Gastroesophageal sphincter (tissue), 4 donors: Measurements from ENCODE around the gene ARL10. TPM values are rescaled to one million over a fixed set of nuclear protein-coding genes. Genes with fewer than 3 reads are reported as not detected.

ENCODE experiments used
- ATAC-seq: fragments of 150-250 bp; one replicate; pipeline ENCODE4 v1.9.1; 2016; ENCODE audit warnings: mild to moderate bottlenecking, moderate library complexity
- H3K27ac ChIP-seq, 4 donors: fragments of 200-600 bp; sonication (generic) in 3 of 4; 1 replicate in 3 of 4; 2 replicates in 1 of 4; pipeline ENCODE4 v1.5.1; 2016 to 2019
- H3K27me3 ChIP-seq: fragments of 200-600 bp; sonication (generic); one replicate; pipeline ENCODE4 v1.5.1; 2019
- H3K36me3 ChIP-seq, 2 donors: fragments of 200-600 bp; sonication (generic); one replicate each; pipeline ENCODE4 v1.5.1; 2019; ENCODE audit warnings: control low read depth in 1 of 2
- H3K4me1 ChIP-seq, 3 donors: fragments of 200-600 bp; sonication (generic); 1 replicate in 2 of 3; 2 replicates in 1 of 3; pipeline ENCODE4 v1.5.1; 2016 to 2019; ENCODE audit warnings: control low read depth in 2 of 3
- H3K4me3 ChIP-seq, 2 donors: fragments of 200-600 bp; sonication (generic); one replicate each; pipeline ENCODE4 v1.5.1; 2019; ENCODE audit warnings: mild to moderate bottlenecking in 1 of 2, moderate library complexity in 1 of 2
- H3K9me3 ChIP-seq, 3 donors: fragments of 200-600 bp; sonication (generic); one replicate each; pipeline ENCODE4 v1.5.1; 2017 to 2019; ENCODE audit warnings: control low read depth in 2 of 3
- EP300 ChIP-seq: sonication (generic); formaldehyde crosslinking; IDR thresholded peaks from one replicate; pipeline ENCODE4 v1.6.1; 2017; ENCODE audit warnings: antibody characterized with exemption, mild to moderate bottlenecking
- POLR2A ChIP-seq, 2 donors: fragments of 450-650 bp; IDR thresholded peaks; one replicate each; pipeline ENCODE4 v1.6.1; 2017; ENCODE audit warnings: antibody characterized with exemption in 2 of 2, mild to moderate bottlenecking in 2 of 2, moderate library complexity in 1 of 2
- POLR2AphosphoS5 ChIP-seq: sonication (generic); formaldehyde crosslinking; IDR thresholded peaks from one replicate; pipeline ENCODE4 v1.6.1; 2017; ENCODE audit warnings: antibody characterized with exemption
- WGBS, 2 donors: methylation state at CpG; one replicate each; pipeline ENCODE4 v1.1.5; 2018; ENCODE audit warnings: low coverage in 1 of 2; 5-methylcytosine and 5-hydroxymethylcytosine counted together
- small RNA-seq, 4 donors: library from RNA; depleted of rRNA; stranded (forward); fragments of <200 nt; gene quantifications; one replicate each; pipeline ENCODE3, GENCODE V24; 2016
- total RNA-seq, 4 donors: library from RNA; depleted of rRNA; stranded (reverse); fragments of >200 nt; gene quantifications; one replicate each; pipeline ENCODE4 v1.1.0, GENCODE V29; 2016
- TF ChIP-seq, protein P1 (sequence below), 4 experiments: fragments of 200-600 bp in 2 of 4; fragments of 450-650 bp in 2 of 4; sonication (generic) in 1 of 4; IDR thresholded peaks; one replicate each; pipeline ENCODE4 v1.5.1; 2017 to 2019; ENCODE audit warnings: antibody characterized with exemption in 4 of 4, mild to moderate bottlenecking in 2 of 4, moderate library complexity in 2 of 4

ARL10 gene
- total RNA-seq, 4 donors from 2014 or later, result 4.4 to 23.3 (median 10.8) TPM

GRCh38 chr5:176426876-176427275, 61.6 kb downstream of the ARL10 start:
- 68 to 88% methylated on average over 1 of the region's 1 CpG for WGBS, 2 donors
- TF ChIP-seq EP300 (no peak), POLR2AphosphoS5 (no peak), POLR2A (IDR thresholded peaks at IDR 0.05) (no peak)

DNA sequence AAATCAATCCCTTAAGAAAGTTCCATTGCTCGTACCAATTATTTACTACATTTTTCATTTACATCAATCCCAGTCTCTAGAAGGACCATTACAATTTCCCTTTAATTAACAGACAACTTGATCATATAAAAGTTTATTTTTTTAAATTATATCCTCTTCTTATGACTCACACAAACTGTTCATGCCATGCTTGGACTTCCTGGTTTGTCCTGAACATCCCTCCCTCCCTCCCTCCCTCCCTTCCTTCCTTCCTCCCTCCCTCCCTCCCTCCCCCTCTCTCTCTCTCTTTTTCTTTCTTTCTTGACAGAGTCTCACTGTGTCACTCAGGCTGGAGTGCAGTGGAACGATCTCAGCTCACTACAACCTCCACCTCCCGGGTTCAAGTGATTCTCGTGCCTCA, 62.7 kb downstream of the ARL10 start:
- H3K36me3 ChIP-seq, result no peaks in the 10 kb centered on the region
- no peaks in the 10 kb centered on the region for H3K4me1 ChIP-seq
- no peak overlapping the region for H3K27ac ChIP-seq
- H3K9me3 ChIP-seq, result no peaks in the 10 kb centered on the region
- H3K27me3 ChIP-seq, result peaks cover 10% of the 10 kb centered on the region
- no peak for ATAC-seq
- no peak for TF ChIP-seq EP300
- TF ChIP-seq POLR2AphosphoS5, result no peak
- TF ChIP-seq, protein P1, sequence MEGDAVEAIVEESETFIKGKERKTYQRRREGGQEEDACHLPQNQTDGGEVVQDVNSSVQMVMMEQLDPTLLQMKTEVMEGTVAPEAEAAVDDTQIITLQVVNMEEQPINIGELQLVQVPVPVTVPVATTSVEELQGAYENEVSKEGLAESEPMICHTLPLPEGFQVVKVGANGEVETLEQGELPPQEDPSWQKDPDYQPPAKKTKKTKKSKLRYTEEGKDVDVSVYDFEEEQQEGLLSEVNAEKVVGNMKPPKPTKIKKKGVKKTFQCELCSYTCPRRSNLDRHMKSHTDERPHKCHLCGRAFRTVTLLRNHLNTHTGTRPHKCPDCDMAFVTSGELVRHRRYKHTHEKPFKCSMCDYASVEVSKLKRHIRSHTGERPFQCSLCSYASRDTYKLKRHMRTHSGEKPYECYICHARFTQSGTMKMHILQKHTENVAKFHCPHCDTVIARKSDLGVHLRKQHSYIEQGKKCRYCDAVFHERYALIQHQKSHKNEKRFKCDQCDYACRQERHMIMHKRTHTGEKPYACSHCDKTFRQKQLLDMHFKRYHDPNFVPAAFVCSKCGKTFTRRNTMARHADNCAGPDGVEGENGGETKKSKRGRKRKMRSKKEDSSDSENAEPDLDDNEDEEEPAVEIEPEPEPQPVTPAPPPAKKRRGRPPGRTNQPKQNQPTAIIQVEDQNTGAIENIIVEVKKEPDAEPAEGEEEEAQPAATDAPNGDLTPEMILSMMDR (IDR thresholded peaks at IDR 0.05), result no peak
- no peak for TF ChIP-seq POLR2A (IDR thresholded peaks at IDR 0.05)
- WGBS, 2 donors, result 47 to 69% methylated on average over 1 to 4 of the region's 4 CpGs
- no peak overlapping the region for H3K4me3 ChIP-seq

More at GRCh38 chr5:176426876-176427275, 61.6 kb downstream of the ARL10 start:
- Histone ChIP-seq H3K4me3 (no peak overlapping the region), H3K27ac (no peak overlapping the region), H3K4me1 (no peaks in the 10 kb centered on the region), H3K36me3 (no peaks in the 10 kb centered on the region), H3K9me3 (no peaks in the 10 kb centered on the region), H3K27me3 (peaks cover 3% of the 10 kb centered on the region)
- ATAC-seq, result no peak

- H3K9me3 ChIP-seq, result no peaks in the 10 kb centered on the region
- ATAC-seq, result no peak
- WGBS, 2 donors, result 58% methylated on average over 3 of the region's 4 CpGs; no CpG with 5 or more reads in 1 of the 2 donors
- TF ChIP-seq, protein P1 (IDR thresholded peaks at IDR 0.05), result no peak
- TF ChIP-seq POLR2AphosphoS5, result no peak
- TF ChIP-seq POLR2A (IDR thresholded peaks at IDR 0.05), result no peak
- TF ChIP-seq EP300, result no peak
- peaks cover 11% of the 10 kb centered on the region for H3K27me3 ChIP-seq
- H3K36me3 ChIP-seq, result no peaks in the 10 kb centered on the region
- no peak overlapping the region for H3K27ac ChIP-seq
- H3K4me3 ChIP-seq, result no peak overlapping the region
- H3K4me1 ChIP-seq, result no peaks in the 10 kb centered on the region
These were observed 64.7 kb downstream of the ARL10 start for GRCh38 chr5:176429972-176430371.

Small RNA genes within 50 kb of the gene (small RNA-seq; reads per million reads assigned to genes)
- 2.8 to 7.8 (median 3.6) reads per million in 4 donors for gene MIR1271

Other genes starting within 250 kb of the ARL10 start
- 10 to 100 TPM; 11.2 to 84.5 (median 32.7) TPM for gene SIMC1, start 127.1 kb upstream of the ARL10 start, total RNA-seq
- gene KIAA1191, start 3.7 kb upstream of the ARL10 start, total RNA-seq, result 100 to 1,000 TPM; 130 to 157 (median 140) TPM
- gene NOP16, start 23.1 kb downstream of the ARL10 start, total RNA-seq, result 10 to 100 TPM in 3 of 4 donors, 1 to 10 TPM in 1; 9.1 to 22.3 (median 14.3) TPM
- gene HIGD2A, start 23.3 kb downstream of the ARL10 start, total RNA-seq, result 100 to 1,000 TPM in 3 of 4 donors, 10 to 100 TPM in 1; 87.1 to 190 (median 157) TPM
- 100 to 1,000 TPM; 222 to 285 (median 240) TPM for gene CLTB, start 51.1 kb downstream of the ARL10 start, total RNA-seq
- gene FAF2, start 82.9 kb downstream of the ARL10 start, total RNA-seq, result 10 to 100 TPM; 25.3 to 27.7 (median 25.5) TPM
- gene RNF44, start 171.9 kb downstream of the ARL10 start, total RNA-seq, result 10 to 100 TPM in 3 of 4 donors, 1 to 10 TPM in 1; 8.9 to 15.9 (median 12.4) TPM
- under 1 TPM in 1 of 4 donors, not detected in 3; 0.15 TPM for gene CDHR2, start 183.9 kb downstream of the ARL10 start, total RNA-seq
- gene GPRIN1, start 244.7 kb downstream of the ARL10 start, total RNA-seq, result 1 to 10 TPM in 1 of 4 donors, under 1 TPM in 3; 0.16 to 1.1 (median 0.63) TPM